GM19463 (cell line): ENCODE measurements around the gene PTPRD.

Source experiments
- ATAC-seq: cut with Tn5 transposase; IDR thresholded peaks from one replicate; pipeline ENCODE4 v1.9.1; 2021; ENCODE audit warnings: mild to moderate bottlenecking, moderate library complexity; ENCODE audit not compliant: unreplicated experiment

The PTPRD gene

DNA sequence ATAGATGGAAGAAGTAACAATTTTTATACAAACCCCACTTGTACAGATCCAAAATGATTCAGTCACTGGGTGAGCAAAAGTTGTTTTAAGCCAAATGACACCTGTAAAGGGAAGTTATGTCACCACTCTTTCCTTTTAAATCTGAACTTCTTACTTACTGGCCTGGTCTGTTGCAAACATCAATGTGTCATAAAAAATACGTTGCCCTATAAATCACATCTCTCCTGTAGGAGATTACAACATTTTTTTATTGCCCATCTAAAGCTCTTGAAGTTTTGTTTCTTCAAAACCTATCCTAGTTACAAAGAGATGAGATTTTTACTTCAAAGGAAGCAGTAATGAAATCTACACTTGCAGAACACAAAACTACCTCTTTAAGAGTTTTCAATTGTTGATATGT lies 1725.4 kb downstream of the PTPRD start:
- ATAC-seq, result no peak

DNA sequence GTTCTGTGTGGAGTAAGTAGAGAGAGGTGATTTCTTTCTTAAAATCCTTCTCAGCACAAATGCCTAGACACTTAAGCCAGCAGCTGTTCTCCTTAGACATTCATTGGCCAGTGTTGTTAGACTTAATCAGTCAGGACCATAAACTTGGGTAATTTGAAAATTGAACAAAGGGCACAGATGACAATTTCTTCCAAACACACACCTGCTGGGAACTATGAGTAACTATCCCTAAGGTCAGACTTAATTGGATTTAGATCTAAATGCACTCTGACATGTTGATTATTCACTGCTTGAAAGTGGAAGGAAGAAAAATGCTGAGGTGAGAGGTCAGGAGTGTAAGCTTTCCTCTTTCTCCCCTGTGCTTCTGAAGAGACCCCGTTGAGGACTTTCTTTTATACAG lies 1729.5 kb downstream of the PTPRD start:
- ATAC-seq, result no peak

GRCh38 chr9:8880060-8880459 lies 1732.7 kb downstream of the PTPRD start:
- no peak for ATAC-seq

- ATAC-seq, result no peak
Measured at GRCh38 chr9:8879284-8879683, 1733.5 kb downstream of the PTPRD start.

DNA sequence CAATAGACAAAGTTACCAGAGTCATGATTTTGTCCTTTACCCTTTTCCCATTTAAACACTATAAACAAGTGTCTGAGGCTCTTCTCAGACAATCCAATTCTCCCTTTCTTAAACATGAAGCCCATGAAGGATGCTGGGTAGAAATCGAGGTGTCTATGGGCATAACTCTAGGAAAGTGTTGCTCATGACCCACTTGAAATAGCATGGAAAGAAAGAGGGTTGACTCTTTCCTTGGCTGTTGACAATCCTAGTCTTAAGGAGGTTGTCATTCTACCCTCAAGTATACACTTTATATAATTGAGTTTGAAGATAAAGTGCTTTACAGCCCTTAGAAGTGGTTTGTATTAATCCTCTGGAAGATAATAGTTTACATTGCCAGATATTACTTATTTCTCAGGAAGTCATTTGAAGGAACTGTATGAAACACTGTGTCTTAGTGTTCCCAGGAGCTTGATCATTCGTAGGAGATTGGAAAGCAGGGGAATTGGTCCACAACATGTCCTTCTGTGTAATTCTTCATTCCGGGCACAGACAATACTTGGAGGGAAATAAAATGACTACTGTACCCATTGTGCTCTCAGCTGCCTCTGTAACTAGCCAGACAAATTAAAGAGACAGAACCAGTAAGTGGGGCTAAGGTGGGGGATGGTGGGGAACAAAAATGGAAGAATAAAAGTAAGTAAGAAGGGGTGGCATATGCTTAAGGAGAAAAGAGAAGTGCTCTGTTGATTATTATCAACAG lies 1734.9 kb downstream of the PTPRD start:
- ATAC-seq, result no peak

- no peak for ATAC-seq
Measured at GRCh38 chr9:8876303-8876702, 1736.5 kb downstream of the PTPRD start.

DNA sequence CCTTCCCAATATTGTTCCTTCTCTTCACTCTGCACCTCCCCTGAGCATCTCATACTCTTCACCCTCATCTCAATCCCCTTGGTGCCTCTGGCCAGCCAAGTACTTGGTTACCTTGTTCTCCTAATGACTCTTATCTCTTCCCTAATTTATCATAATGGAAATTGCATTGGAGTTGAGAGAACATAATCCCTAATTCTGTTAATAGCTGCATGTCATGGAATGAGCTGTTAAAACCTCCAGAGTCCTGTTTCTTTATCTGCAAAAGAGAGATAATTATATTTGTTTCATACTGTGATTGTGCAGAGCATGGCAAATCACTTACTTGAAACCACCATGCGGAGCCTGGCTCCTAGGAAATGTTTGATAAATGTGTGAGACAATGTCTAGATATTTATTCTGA lies 1738.3 kb downstream of the PTPRD start:
- ATAC-seq, result no peak

DNA sequence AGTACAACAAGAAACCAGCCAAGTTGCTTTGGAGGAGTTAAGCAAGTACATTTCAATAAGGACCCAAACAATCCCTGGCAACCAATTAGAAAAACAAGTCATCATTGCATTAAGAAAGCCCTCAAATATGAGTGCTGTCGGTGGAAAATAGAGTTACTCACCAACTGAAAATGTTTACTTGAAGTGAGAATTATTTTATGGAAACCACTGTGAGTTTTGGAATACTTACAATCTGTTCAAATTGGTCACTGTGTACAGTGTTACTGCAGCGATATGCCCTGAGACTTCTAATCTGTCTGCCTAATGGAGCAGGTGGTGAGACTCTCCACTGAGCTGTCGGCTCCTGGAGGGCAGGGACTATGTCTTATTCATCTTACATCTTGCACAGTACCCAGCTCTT lies 1740.0 kb downstream of the PTPRD start:
- no peak for ATAC-seq

DNA sequence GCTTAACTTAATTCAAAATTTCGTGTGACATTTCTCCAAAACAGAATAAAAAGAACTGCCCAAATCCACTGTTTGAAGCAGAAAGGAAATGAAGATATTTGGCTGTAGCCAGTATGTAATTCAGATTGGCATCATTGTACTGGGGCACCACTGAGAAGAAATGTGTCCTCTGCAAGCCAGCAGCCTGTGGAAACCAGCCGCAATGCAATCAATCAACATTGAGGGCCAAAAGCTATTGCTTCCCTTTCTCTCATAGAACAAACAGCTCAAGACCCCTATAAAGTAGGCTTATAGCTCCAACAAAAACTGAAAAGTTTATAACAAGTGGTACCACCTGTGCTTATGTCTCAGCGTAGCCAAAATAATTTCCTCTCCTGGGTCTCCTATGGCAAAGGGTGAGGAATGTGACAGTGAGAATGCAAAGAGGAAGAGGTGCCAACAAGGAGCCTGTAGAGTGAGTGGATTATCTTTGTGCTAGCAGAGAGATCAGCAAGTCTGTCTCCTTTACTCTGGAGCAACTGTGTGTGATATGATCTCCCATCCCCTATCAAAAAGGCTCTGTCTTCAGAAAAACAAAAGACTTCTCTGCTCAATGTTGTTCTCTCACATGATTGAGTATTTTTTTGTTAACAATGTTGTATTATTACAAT lies 1740.9 kb downstream of the PTPRD start:
- no peak for ATAC-seq

- ATAC-seq, result no peak
Measured at GRCh38 chr9:8871396-8871795, 1741.4 kb downstream of the PTPRD start.

- ATAC-seq, result no peak
Measured at GRCh38 chr9:8869812-8870211, 1743.0 kb downstream of the PTPRD start.

DNA sequence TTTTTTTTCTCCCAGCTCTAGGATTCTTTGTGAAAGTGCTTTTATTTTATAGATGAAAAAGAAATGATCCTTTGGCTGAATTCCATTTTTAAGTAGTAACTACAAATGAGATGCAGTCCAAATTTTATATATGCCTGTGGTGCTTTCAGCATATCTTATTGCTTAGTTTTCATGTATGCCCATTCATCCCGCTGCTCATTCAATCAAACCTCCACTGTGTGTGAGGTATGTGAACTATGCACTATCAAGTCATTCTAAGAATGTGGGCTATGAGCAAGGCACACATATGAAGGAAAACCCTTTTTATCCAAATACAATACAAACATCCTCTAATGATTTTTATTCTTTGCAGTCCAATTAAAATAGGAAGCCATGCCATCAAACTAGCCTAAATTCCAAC lies 1744.2 kb downstream of the PTPRD start:
- no peak for ATAC-seq

DNA sequence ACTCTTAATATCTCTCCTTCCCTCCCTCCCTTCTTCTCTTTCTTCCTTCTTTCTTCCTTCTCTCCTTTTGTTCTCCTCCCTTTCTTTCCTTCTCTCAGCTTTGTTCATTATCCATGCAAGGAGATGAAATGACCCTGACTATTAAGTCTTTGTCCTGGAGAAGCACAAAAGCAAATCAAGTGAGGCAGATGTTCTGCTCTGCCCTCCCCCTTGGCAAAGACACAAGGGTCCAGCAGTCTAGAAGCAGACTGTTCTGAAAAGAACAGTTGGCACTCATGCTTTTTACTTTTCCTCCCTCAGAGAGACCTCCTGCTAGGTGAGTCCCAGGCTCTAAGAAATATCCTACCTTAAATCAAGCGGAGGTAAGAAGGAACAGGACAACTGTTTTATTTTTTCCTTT lies 1745.7 kb downstream of the PTPRD start:
- no peak for ATAC-seq

- no peak for ATAC-seq
Measured at GRCh38 chr9:8864545-8864896, 1748.3 kb downstream of the PTPRD start.

DNA sequence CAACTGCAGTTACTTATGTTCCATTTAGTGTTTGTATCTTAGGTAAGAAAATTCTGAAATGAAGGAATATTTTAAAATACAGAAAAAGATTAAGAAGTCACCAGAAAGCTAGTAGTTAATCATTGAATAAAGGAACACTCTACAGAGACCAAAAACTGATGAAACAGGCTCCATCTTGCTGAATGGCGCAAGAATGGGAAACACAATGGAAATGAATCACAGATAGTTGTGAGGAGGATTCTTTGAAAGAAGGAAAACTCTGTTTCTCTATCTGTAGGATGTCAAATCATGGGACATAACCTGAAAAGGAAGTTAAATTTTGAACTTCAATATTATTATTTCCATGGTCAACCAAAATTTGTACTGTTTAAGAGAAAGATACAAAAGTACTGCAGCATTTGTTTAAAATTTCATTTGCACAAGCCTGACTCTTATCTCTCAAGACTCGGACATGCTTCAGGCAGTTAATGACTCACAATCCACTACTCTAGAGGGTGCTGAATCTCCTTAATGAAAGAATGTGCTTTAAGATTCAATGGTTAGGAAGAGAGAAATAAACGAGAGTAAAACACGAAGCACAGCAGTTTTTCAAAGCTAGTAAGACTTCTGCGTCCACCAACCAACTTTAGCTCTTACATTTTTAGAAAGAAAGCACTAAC lies 1748.8 kb downstream of the PTPRD start:
- ATAC-seq, result no peak

DNA sequence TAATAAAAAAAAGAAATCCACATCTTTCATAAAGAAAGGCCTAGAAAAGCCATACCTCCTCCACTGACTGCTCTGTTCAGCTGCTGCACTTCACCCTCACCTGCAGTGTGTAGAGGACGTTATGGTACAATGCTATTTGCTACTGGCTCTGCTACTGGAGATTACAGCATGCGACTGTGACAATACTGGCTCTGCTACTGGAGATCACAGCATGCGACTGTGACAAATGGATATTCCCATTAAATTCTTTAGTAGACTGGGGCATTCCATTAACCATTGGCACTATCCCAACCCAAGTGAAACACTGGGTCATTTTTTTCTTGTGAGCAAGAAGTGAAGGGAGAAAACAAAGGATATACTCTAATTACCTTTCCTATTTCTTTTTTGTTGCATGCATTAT lies 1749.7 kb downstream of the PTPRD start:
- no peak for ATAC-seq

DNA sequence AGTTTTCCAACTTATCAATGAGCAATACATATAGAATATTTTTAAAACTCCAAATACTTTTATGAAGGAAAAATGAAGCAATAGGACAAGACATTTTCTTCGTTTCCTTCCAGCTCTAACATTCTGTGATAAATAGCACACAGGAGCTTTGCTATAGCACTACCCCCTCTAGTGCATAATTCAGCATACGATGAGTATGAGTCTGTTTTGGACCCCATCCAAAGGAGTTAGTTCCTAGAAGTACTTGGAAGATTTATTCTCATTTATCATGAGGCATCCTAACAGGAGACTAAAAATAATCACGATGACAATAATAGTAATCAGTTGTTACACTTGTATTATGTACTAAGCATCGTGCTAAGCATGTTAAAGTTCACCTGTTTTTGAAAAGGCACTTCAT lies 1751.9 kb downstream of the PTPRD start:
- ATAC-seq, result no peak

- no peak for ATAC-seq
Measured at GRCh38 chr9:8860086-8860485, 1752.7 kb downstream of the PTPRD start.

GRCh38 chr9:8859416-8859815 lies 1753.4 kb downstream of the PTPRD start:
- no peak for ATAC-seq

DNA sequence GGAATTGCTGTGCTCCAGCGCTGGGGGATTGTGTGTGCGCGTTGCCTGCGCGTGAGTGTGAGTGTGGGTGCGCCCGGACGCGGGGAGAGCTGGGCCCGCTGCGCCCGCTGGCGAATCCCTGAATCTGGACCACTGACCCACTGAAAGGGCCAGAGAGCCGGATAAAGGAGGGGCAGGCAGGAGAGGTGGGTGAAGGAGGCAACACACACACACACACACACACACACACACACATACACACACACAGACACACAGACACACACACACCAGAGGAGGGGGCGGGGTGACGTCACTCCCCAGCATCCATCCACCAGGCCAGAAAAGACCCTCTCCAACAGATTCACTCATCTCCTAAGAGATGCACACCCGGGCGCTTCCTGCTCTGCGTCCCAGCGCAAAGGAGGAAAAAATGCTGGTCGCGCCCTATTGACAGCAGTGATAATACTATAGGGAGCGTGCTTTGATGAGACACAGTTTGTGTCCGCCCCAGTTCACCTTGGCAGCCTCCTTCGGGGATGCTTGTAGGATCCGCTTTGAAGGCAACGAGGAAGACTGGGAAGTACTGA lies 1754.1 kb downstream of the PTPRD start:
- no peak for ATAC-seq

- no peak for ATAC-seq
Measured at GRCh38 chr9:8857926-8858595, 1754.7 kb downstream of the PTPRD start.
